ENCODE results near the gene ZNHIT6. TPM values are rescaled to one million over a fixed set of nuclear protein-coding genes. Genes with fewer than 3 reads are reported as not detected.
A peak's percentile ranks its signal among the peaks of the same experiment; 100 is the strongest.

Gene ZNHIT6
- total RNA-seq, 4 donors from 2014 or later: 11.0 to 13.8 (median 12.5) TPM

DNA sequence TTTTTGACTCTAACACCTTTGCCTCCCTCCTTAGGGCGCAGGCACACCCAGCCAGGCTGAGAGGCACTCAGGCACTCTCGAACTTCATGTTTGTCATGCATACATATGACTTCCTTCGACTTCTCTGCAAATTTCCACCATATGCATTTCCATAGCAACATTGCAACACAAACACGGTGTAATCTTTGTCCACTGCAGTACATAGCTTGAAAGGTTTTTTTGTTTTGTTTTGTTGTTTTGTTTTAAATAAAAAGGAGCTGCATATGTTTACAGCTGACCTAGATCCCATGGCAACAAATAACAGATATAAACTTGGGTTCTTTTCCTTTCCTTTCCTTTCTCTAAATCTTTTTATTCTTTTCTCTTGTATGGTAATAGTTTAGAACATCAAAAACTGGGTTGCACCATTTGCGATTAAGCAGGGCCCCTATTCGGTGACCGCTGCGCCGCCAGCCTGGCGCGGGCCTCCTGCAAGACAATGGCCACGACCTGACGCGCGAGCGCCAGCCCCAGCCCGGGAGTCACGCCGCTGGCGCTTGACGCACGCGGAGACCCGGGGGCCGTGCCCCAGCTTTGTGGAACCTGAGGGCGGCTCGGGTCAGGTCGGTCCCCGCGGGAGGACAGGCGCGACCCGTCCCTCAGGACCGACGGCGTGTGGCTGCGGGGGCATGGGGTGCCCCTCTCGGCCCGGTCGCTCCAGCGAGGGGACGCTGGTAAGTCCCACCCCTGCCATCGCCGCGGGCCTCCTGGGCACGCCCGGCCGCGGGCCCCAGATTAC, 92.5 kb downstream of the ZNHIT6 start:
- H3K4me1 ChIP-seq: peaks cover 12% of the 10 kb centered on the region
- no peak overlapping the region for H3K27ac ChIP-seq
- TF ChIP-seq CTCF (IDR thresholded peaks at IDR 0.05) (no peak), EP300 (IDR thresholded peaks at IDR 0.05) (no peak), POLR2A (IDR thresholded peaks at IDR 0.05) (no peak), POLR2AphosphoS5 (IDR thresholded peaks at IDR 0.05) (no peak)
- WGBS: 40% methylated on average over 35 of the region's 49 CpGs
- no peaks in the 10 kb centered on the region for H3K27me3 ChIP-seq
- no peak for DNase-seq (ENCODE audit: low spot score in 2 of 2)
- H3K9me3 ChIP-seq: no peaks in the 10 kb centered on the region
- H3K4me3 ChIP-seq: no peak overlapping the region
- no peaks in the 10 kb centered on the region for H3K36me3 ChIP-seq

- no peak for DNase-seq (ENCODE audit: low spot score in 2 of 2)
- TF ChIP-seq POLR2AphosphoS5 (IDR thresholded peaks at IDR 0.05) (no peak), EP300 (IDR thresholded peaks at IDR 0.05) (no peak), CTCF (IDR thresholded peaks at IDR 0.05) (peak in 1 of 2 donors; percentile 10)
- WGBS: 54% methylated on average over 6 of the region's 6 CpGs
Observed at GRCh38 chr1:85612704-85613361, 95.4 kb downstream of the ZNHIT6 start.

GRCh38 chr1:85611856-85612255, 96.4 kb downstream of the ZNHIT6 start:
- DNase-seq (ENCODE audit: low spot score in 2 of 2): peak; percentile 82 to 85
- WGBS: 55% methylated on average over 5 of the region's 5 CpGs
- no peaks in the 10 kb centered on the region for H3K9me3 ChIP-seq
- H3K27ac ChIP-seq: peak overlapping the region; percentile 72
- peaks cover 12% of the 10 kb centered on the region for H3K4me1 ChIP-seq
- peak in 2 of 3 donors; percentile 40 to 50 for TF ChIP-seq POLR2AphosphoS5 (IDR thresholded peaks at IDR 0.05)
- TF ChIP-seq CTCF (IDR thresholded peaks at IDR 0.05): no peak
- H3K27me3 ChIP-seq: no peaks in the 10 kb centered on the region
- no peaks in the 10 kb centered on the region for H3K36me3 ChIP-seq
- no peak overlapping the region for H3K4me3 ChIP-seq

More at GRCh38 chr1:85612704-85613361, 95.4 kb downstream of the ZNHIT6 start:
- Histone ChIP-seq H3K27ac (peak overlapping the region; percentile 72), H3K36me3 (no peaks in the 10 kb centered on the region), H3K4me1 (peaks cover 12% of the 10 kb centered on the region), H3K4me3 (no peak overlapping the region), H3K9me3 (no peaks in the 10 kb centered on the region), H3K27me3 (no peaks in the 10 kb centered on the region)

DNA sequence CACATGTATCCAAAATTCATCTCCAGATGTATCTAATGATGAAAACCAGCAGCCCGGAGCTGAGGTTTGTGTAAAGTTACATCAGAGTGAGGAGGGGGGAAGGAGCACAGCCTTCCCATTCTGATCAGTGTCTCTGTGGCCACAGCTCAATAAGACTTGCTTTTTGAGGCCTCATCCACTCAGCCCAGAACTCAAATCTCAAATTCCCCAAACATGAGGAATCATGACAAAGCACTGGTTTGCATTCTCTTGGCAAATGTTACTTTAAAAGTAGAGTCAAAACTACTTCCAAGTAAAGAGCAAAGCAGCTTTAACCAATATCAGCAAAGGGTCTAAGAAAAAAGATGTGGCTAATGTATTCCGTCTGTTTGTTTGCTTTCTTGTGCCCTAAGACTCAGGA, 96.8 kb downstream of the ZNHIT6 start:
- TF ChIP-seq EP300 (IDR thresholded peaks at IDR 0.05): no peak
- TF ChIP-seq POLR2A (IDR thresholded peaks at IDR 0.05): no peak
- TF ChIP-seq CTCF (IDR thresholded peaks at IDR 0.05): no peak
- no peak for TF ChIP-seq POLR2AphosphoS5 (IDR thresholded peaks at IDR 0.05)
- H3K9me3 ChIP-seq: no peaks in the 10 kb centered on the region
- H3K36me3 ChIP-seq: no peaks in the 10 kb centered on the region
- WGBS: 67% methylated on average over 2 of the region's 2 CpGs
- no peaks in the 10 kb centered on the region for H3K27me3 ChIP-seq
- peaks cover 12% of the 10 kb centered on the region for H3K4me1 ChIP-seq
- DNase-seq (ENCODE audit: low spot score in 2 of 2): no peak
- H3K27ac ChIP-seq: peak overlapping the region; percentile 72
- no peak overlapping the region for H3K4me3 ChIP-seq

DNA sequence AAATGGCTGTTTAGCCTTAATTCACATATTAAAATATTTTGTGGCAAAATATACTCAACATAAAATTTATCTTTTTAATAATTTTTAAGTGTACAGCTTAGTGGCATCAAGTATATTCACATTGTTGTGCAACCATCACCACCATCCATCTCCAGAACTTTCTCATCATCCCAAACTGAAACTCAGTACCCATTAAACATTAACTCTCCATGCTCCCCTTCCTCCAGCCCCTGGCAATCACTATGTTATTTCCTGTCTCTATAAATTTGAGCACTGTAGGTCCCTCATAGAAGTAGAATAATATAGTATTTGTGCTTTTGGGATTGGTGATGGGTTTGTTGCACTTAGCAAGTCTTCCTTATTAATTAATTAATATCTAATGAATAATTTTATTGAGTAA, 98.3 kb downstream of the ZNHIT6 start:
- Histone ChIP-seq H3K9me3 (no peaks in the 10 kb centered on the region), H3K4me3 (no peak overlapping the region), H3K4me1 (peaks cover 12% of the 10 kb centered on the region), H3K27ac (no peak overlapping the region), H3K27me3 (no peaks in the 10 kb centered on the region), H3K36me3 (no peaks in the 10 kb centered on the region)
- no peak for TF ChIP-seq POLR2A (IDR thresholded peaks at IDR 0.05)
- no peak for TF ChIP-seq EP300 (IDR thresholded peaks at IDR 0.05)
- no peak for TF ChIP-seq POLR2AphosphoS5 (IDR thresholded peaks at IDR 0.05)
- TF ChIP-seq CTCF (IDR thresholded peaks at IDR 0.05): no peak
- no peak for DNase-seq (ENCODE audit: low spot score in 2 of 2)

Measured in suprapubic skin (tissue), 4 donors.